Measurements from ENCODE around the gene PIN1.

The PIN1 gene

DNA sequence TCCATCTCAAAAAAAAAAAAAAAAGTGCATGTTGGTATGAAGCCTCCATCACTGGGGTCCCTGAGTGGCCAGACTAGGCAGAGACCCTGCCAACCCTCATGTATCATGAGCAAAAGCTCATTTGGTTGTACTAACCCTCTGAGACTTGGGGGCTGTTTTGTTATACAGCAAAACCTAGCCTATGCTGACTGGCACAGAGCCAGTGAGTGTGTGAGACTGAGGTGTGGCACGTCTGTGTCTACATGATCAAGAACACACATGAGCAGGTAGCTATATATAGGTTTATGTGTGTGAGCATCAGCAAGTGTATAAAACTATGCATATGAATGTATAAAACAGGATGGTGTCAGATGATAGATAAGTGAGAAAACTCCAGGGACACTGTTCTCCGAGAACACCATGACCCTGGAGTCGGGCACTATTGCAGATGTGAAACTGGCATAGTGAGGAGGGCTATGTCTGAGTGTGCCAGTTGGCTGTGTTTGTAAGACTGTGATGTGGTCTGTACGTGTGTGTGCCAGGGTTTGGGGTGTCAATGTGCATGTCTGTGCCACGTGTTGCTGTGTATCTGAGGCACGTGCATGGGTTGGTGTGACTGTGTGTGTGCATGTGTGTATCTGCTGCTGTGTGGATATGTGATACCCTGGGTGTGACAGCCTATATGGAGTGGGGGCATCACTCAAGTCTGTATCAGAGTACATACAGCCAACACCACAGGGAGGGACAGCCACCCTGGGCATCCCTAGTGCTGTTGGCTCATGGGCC is 56.7 kb downstream of the PIN1 start:
- no peak for DNase-seq
